Measurements from ENCODE around the gene GATM. TPM values are rescaled to one million over a fixed set of nuclear protein-coding genes. Genes with fewer than 3 reads are reported as not detected.
"Not testable (repeated sequence)": the region's sequence is repeated elsewhere in the genome, so short reads cannot be mapped to it uniquely, and the experiment has no call there.

Gene GATM
- total RNA-seq, 1 experiment from 2014 or later: 1.5 TPM

- no peak for DNase-seq (ENCODE audit: low read depth)
These were observed 11.0 kb upstream of the GATM start for GRCh38 chr15:45389351-45389750.

- peak; percentile 55 for DNase-seq (ENCODE audit: low read depth)
These were observed 9.2 kb upstream of the GATM start for GRCh38 chr15:45387380-45388007.

GRCh38 chr15:45386974-45387373 lies 8.6 kb upstream of the GATM start:
- DNase-seq (ENCODE audit: low read depth): no peak

- DNase-seq (ENCODE audit: low read depth): no peak
These were observed 8.1 kb upstream of the GATM start for GRCh38 chr15:45386420-45386819.

- no peak for DNase-seq (ENCODE audit: low read depth)
These were observed 7.2 kb upstream of the GATM start for GRCh38 chr15:45385590-45385989.

- no peak for DNase-seq (ENCODE audit: low read depth)
These were observed 6.4 kb upstream of the GATM start for GRCh38 chr15:45384700-45385099.

GRCh38 chr15:45378913-45379262 lies 544 bp upstream of the GATM start:
- no peak for DNase-seq (ENCODE audit: low read depth)

GRCh38 chr15:45377609-45378148 lies 665 bp downstream of the GATM start:
- DNase-seq (ENCODE audit: low read depth): no peak

- DNase-seq (ENCODE audit: low read depth): no peak
These were observed 1.3 kb downstream of the GATM start for GRCh38 chr15:45376967-45377608.

- DNase-seq (ENCODE audit: low read depth): no peak
These were observed 1.9 kb downstream of the GATM start for GRCh38 chr15:45376300-45376928.

- DNase-seq (ENCODE audit: low read depth): no peak
These were observed 2.5 kb downstream of the GATM start for GRCh38 chr15:45375836-45376235.

- DNase-seq (ENCODE audit: low read depth): no peak
These were observed 4.4 kb downstream of the GATM start for GRCh38 chr15:45373976-45374375.

GRCh38 chr15:45372041-45372995 lies 6.0 kb downstream of the GATM start:
- no peak for DNase-seq (ENCODE audit: low read depth)

- no peak for DNase-seq (ENCODE audit: low read depth)
These were observed 6.8 kb downstream of the GATM start for GRCh38 chr15:45371546-45371945.

GRCh38 chr15:45370042-45370441 lies 8.3 kb downstream of the GATM start:
- not testable (repeated sequence) for DNase-seq (ENCODE audit: low read depth)

GRCh38 chr15:45367222-45367621 lies 11.1 kb downstream of the GATM start:
- not testable (repeated sequence) for DNase-seq (ENCODE audit: low read depth)

GRCh38 chr15:45364271-45364670 lies 14.1 kb downstream of the GATM start:
- no peak for DNase-seq (ENCODE audit: low read depth)

GRCh38 chr15:45363801-45364200 lies 14.5 kb downstream of the GATM start:
- DNase-seq (ENCODE audit: low read depth): no peak

- no peak for DNase-seq (ENCODE audit: low read depth)
These were observed 15.0 kb downstream of the GATM start for GRCh38 chr15:45363334-45363733.

GRCh38 chr15:45362419-45362818 lies 15.9 kb downstream of the GATM start:
- no peak for DNase-seq (ENCODE audit: low read depth)

- DNase-seq (ENCODE audit: low read depth): no peak
These were observed 16.5 kb downstream of the GATM start for GRCh38 chr15:45361878-45362277.

- DNase-seq (ENCODE audit: low read depth): no peak
These were observed 22.5 kb downstream of the GATM start for GRCh38 chr15:45355860-45356259.

Data from M059J (cell line).